WTC11 (cell line): ENCODE results near the gene BCL7B.
A peak's percentile ranks its signal among the peaks of the same experiment; 100 is the strongest.

Source experiments
- ATF1 ChIP-seq: sonication (generic); formaldehyde crosslinking; IDR thresholded peaks from 2 replicates; pipeline ENCODE4 v1.8.1; 2023; ENCODE audit warnings: mild to moderate bottlenecking, moderate library complexity, missing genetic modification reagents
- CREB1 ChIP-seq: sonication (generic); formaldehyde crosslinking; IDR thresholded peaks from 2 replicates; pipeline ENCODE4 v1.8.0; 2023; ENCODE audit warnings: mild to moderate bottlenecking, missing genetic modification reagents
- FOXP1 ChIP-seq: sonication (generic); formaldehyde crosslinking; IDR thresholded peaks from 2 replicates; pipeline ENCODE4 v1.8.0; 2022; ENCODE audit warnings: missing genetic modification reagents, mild to moderate bottlenecking, moderate library complexity, borderline replicate concordance
- MYBL2 ChIP-seq: sonication (generic); formaldehyde crosslinking; IDR thresholded peaks from 2 replicates; pipeline ENCODE4 v1.8.1; 2023; ENCODE audit warnings: mild to moderate bottlenecking, moderate library complexity, missing genetic modification reagents
- SMAD4 ChIP-seq: sonication (generic); formaldehyde crosslinking; IDR thresholded peaks from 2 replicates; pipeline ENCODE4 v1.8.0; 2022; ENCODE audit warnings: mild to moderate bottlenecking, missing genetic modification reagents
- TEAD4 ChIP-seq: sonication (generic); formaldehyde crosslinking; IDR thresholded peaks from 2 replicates; pipeline ENCODE4 v1.8.0; 2022; ENCODE audit warnings: mild to moderate bottlenecking, missing genetic modification reagents
- TP53 ChIP-seq: sonication (generic); formaldehyde crosslinking; IDR thresholded peaks from 2 replicates; pipeline ENCODE4 v1.8.1; 2023; ENCODE audit warnings: mild to moderate bottlenecking, missing genetic modification reagents
- ZNF232 ChIP-seq: sonication (generic); formaldehyde crosslinking; IDR thresholded peaks from 2 replicates; pipeline ENCODE4 v1.8.0; 2022; ENCODE audit warnings: mild to moderate bottlenecking, missing genetic modification reagents
- ZNF416 ChIP-seq: fragments of 250-450 bp; sonication (Bioruptor Pico); IDR thresholded peaks from 2 replicates; pipeline ENCODE4 v1.9.0; 2021; ENCODE audit warnings: mild to moderate bottlenecking, inconsistent platforms
- TF ChIP-seq, protein P1 (sequence below): fragments of 200-600 bp; IDR thresholded peaks from 2 replicates; pipeline ENCODE4 v1.8.0; 2022; ENCODE audit warnings: antibody characterized with exemption
- TF ChIP-seq, protein P2 (sequence below): sonication (generic); formaldehyde crosslinking; IDR thresholded peaks from 2 replicates; pipeline ENCODE4 v1.8.0; 2022; ENCODE audit warnings: mild to moderate bottlenecking, missing genetic modification reagents
- TF ChIP-seq, protein P3 (sequence below): sonication (generic); formaldehyde crosslinking; IDR thresholded peaks from 2 replicates; pipeline ENCODE4 v1.8.1; 2023; ENCODE audit warnings: mild to moderate bottlenecking, moderate library complexity, missing genetic modification reagents
- TF ChIP-seq, protein P4 (sequence below): sonication (generic); formaldehyde crosslinking; IDR thresholded peaks from 2 replicates; pipeline ENCODE4 v1.8.0; 2023; ENCODE audit warnings: missing genetic modification reagents, mild to moderate bottlenecking, borderline replicate concordance
- TF ChIP-seq, protein P5 (sequence below): sonication (generic); formaldehyde crosslinking; IDR thresholded peaks from 2 replicates; pipeline ENCODE4 v1.8.1; 2022; ENCODE audit warnings: low read depth, mild to moderate bottlenecking, moderate library complexity, missing genetic modification reagents, borderline replicate concordance

DNA sequence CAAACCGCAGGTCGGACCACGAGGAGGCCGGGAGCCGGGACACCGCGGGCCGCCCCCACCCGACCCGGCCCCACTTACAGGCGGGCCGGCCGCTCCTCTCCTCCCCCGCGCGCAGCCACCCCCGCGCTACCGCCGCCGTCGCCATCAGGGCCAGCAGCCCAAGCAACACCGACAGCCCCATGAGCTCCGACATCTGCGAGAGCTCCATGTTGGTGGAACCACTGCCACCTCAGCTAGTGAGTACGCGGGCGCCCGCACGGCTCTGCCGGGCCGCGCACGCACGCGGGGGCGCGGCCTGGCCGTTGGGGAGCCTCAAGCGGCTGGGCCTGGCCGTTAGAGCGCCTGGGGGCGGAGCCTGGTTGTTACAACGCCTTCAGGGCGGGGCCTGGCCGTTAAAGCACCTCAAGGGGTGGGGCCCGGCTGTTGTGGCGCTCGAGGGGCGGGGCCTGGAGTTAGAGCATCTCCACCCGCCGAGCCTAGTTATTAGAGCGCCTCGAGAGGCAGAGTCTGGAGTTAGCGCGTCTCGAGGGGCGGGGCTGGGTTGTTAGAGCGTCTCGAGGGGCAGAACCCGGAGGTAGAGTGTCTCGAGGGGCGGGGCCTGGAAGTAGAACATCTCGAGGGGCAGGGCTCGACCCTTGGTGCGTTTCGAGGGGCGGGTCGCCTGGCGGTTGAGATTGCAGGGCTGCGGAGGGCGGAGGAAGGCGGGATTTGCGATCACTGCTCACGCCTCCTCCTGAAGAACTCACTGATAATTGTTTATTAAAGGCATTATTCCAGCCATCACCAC lies 21.0 kb upstream of the BCL7B start, which contains the start of gene TBL2:
- TF ChIP-seq, protein P1, sequence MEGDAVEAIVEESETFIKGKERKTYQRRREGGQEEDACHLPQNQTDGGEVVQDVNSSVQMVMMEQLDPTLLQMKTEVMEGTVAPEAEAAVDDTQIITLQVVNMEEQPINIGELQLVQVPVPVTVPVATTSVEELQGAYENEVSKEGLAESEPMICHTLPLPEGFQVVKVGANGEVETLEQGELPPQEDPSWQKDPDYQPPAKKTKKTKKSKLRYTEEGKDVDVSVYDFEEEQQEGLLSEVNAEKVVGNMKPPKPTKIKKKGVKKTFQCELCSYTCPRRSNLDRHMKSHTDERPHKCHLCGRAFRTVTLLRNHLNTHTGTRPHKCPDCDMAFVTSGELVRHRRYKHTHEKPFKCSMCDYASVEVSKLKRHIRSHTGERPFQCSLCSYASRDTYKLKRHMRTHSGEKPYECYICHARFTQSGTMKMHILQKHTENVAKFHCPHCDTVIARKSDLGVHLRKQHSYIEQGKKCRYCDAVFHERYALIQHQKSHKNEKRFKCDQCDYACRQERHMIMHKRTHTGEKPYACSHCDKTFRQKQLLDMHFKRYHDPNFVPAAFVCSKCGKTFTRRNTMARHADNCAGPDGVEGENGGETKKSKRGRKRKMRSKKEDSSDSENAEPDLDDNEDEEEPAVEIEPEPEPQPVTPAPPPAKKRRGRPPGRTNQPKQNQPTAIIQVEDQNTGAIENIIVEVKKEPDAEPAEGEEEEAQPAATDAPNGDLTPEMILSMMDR: no peak
- no peak for TF ChIP-seq CREB1 (CRISPR knock-in tag)
- 0 out of 2 replicates have a peak, but pooled peaks have one; percentile 37 for TF ChIP-seq ZNF416 (CRISPR knock-in tag)
- TF ChIP-seq, protein P2, sequence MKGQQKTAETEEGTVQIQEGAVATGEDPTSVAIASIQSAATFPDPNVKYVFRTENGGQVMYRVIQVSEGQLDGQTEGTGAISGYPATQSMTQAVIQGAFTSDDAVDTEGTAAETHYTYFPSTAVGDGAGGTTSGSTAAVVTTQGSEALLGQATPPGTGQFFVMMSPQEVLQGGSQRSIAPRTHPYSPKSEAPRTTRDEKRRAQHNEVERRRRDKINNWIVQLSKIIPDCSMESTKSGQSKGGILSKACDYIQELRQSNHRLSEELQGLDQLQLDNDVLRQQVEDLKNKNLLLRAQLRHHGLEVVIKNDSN (CRISPR knock-in tag): no peak; the same call in 1 of the 2 replicates
- TF ChIP-seq, protein P3, sequence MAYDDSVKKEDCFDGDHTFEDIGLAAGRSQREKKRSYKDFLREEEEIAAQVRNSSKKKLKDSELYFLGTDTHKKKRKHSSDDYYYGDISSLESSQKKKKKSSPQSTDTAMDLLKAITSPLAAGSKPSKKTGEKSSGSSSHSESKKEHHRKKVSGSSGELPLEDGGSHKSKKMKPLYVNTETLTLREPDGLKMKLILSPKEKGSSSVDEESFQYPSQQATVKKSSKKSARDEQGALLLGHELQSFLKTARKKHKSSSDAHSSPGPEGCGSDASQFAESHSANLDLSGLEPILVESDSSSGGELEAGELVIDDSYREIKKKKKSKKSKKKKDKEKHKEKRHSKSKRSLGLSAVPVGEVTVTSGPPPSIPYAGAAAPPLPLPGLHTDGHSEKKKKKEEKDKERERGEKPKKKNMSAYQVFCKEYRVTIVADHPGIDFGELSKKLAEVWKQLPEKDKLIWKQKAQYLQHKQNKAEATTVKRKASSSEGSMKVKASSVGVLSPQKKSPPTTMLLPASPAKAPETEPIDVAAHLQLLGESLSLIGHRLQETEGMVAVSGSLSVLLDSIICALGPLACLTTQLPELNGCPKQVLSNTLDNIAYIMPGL (CRISPR knock-in tag): 0 out of 2 replicates have a peak, but pooled peaks have one; percentile 48
- no peak for TF ChIP-seq TEAD4
- TF ChIP-seq, protein P4, sequence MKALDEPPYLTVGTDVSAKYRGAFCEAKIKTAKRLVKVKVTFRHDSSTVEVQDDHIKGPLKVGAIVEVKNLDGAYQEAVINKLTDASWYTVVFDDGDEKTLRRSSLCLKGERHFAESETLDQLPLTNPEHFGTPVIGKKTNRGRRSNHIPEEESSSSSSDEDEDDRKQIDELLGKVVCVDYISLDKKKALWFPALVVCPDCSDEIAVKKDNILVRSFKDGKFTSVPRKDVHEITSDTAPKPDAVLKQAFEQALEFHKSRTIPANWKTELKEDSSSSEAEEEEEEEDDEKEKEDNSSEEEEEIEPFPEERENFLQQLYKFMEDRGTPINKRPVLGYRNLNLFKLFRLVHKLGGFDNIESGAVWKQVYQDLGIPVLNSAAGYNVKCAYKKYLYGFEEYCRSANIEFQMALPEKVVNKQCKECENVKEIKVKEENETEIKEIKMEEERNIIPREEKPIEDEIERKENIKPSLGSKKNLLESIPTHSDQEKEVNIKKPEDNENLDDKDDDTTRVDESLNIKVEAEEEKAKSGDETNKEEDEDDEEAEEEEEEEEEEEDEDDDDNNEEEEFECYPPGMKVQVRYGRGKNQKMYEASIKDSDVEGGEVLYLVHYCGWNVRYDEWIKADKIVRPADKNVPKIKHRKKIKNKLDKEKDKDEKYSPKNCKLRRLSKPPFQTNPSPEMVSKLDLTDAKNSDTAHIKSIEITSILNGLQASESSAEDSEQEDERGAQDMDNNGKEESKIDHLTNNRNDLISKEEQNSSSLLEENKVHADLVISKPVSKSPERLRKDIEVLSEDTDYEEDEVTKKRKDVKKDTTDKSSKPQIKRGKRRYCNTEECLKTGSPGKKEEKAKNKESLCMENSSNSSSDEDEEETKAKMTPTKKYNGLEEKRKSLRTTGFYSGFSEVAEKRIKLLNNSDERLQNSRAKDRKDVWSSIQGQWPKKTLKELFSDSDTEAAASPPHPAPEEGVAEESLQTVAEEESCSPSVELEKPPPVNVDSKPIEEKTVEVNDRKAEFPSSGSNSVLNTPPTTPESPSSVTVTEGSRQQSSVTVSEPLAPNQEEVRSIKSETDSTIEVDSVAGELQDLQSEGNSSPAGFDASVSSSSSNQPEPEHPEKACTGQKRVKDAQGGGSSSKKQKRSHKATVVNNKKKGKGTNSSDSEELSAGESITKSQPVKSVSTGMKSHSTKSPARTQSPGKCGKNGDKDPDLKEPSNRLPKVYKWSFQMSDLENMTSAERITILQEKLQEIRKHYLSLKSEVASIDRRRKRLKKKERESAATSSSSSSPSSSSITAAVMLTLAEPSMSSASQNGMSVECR (CRISPR knock-in tag): no peak
- no peak for TF ChIP-seq MYBL2 (CRISPR knock-in tag)
- TF ChIP-seq FOXP1 (CRISPR knock-in tag): no peak; the same call in 1 of the 2 replicates
- no peak for TF ChIP-seq ZNF232
- TF ChIP-seq SMAD4: no peak
- TF ChIP-seq TP53 (CRISPR knock-in tag): no peak
- no peak for TF ChIP-seq ATF1 (CRISPR knock-in tag)
- TF ChIP-seq, protein P5, sequence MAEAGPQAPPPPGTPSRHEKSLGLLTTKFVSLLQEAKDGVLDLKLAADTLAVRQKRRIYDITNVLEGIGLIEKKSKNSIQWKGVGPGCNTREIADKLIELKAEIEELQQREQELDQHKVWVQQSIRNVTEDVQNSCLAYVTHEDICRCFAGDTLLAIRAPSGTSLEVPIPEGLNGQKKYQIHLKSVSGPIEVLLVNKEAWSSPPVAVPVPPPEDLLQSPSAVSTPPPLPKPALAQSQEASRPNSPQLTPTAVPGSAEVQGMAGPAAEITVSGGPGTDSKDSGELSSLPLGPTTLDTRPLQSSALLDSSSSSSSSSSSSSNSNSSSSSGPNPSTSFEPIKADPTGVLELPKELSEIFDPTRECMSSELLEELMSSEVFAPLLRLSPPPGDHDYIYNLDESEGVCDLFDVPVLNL (CRISPR knock-in tag): no peak
